Loucy (cell line): ENCODE results near the gene REPS2.

ENCODE experiments used
- EZH2phosphoT487 ChIP-seq: fragments of 200-600 bp; IDR thresholded peaks from 2 replicates; pipeline ENCODE4 v1.6.1; 2018; ENCODE audit warnings: antibody characterized with exemption, mild to moderate bottlenecking, moderate library complexity, borderline replicate concordance
- TF ChIP-seq, protein P1 (sequence below): fragments of 200-600 bp; sonication (generic); conservative IDR thresholded peaks from 2 replicates; pipeline ENCODE4 v1.5.1; 2014; ENCODE audit warnings: mild to moderate bottlenecking, antibody characterized with exemption, low read length

- TF ChIP-seq, protein P1, sequence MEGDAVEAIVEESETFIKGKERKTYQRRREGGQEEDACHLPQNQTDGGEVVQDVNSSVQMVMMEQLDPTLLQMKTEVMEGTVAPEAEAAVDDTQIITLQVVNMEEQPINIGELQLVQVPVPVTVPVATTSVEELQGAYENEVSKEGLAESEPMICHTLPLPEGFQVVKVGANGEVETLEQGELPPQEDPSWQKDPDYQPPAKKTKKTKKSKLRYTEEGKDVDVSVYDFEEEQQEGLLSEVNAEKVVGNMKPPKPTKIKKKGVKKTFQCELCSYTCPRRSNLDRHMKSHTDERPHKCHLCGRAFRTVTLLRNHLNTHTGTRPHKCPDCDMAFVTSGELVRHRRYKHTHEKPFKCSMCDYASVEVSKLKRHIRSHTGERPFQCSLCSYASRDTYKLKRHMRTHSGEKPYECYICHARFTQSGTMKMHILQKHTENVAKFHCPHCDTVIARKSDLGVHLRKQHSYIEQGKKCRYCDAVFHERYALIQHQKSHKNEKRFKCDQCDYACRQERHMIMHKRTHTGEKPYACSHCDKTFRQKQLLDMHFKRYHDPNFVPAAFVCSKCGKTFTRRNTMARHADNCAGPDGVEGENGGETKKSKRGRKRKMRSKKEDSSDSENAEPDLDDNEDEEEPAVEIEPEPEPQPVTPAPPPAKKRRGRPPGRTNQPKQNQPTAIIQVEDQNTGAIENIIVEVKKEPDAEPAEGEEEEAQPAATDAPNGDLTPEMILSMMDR, result no peak
- TF ChIP-seq EZH2phosphoT487, result no peak
Observed at GRCh38 chrX:17164079-17164478, 217.6 kb downstream of the REPS2 start.
